ENCODE results near the gene BTG2. TPM values are rescaled to one million over a fixed set of nuclear protein-coding genes. Genes with fewer than 3 reads are reported as not detected.
A peak's percentile ranks its signal among the peaks of the same experiment; 100 is the strongest.

BTG2 gene
- total and polyA plus RNA-seq, 2 experiments from 2014 or later, result 197 to 274 TPM

DNA sequence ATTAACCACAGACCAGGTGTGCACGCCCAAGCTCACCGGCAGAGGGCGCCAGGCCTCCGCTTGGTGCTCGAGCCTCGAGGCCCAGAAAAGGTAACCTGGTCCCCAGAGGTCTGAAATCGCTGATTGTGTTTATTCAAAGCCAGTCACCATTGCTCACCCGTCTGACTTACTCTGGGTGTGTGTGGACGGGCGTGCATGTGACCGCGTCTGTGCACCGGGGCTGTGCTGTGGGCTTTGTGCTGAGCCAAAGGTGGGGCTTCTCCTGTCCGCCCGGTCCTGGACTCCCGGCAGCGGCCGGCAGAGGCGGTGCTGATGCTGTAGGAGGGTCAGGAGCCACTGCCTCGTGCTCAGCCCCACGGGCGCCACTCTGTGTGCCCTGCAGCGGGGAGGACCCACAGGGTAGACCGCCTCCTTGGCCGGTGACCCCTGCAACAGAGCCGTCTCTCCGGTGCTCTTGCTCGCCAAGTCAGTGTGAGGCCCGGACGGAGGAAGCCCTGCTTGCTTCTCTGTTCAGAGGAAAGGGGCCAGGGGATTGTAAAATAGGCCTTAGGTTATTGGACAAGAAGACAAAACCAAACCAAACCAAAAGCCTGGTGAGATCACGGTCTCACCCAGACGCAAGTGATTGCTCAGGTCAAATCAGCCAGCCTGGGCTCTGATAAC is 32.0 kb upstream of the BTG2 start:
- no peaks in the 10 kb centered on the region for H3K9me3 ChIP-seq (ENCODE audit: low read depth)
- TF ChIP-seq, protein P1, sequence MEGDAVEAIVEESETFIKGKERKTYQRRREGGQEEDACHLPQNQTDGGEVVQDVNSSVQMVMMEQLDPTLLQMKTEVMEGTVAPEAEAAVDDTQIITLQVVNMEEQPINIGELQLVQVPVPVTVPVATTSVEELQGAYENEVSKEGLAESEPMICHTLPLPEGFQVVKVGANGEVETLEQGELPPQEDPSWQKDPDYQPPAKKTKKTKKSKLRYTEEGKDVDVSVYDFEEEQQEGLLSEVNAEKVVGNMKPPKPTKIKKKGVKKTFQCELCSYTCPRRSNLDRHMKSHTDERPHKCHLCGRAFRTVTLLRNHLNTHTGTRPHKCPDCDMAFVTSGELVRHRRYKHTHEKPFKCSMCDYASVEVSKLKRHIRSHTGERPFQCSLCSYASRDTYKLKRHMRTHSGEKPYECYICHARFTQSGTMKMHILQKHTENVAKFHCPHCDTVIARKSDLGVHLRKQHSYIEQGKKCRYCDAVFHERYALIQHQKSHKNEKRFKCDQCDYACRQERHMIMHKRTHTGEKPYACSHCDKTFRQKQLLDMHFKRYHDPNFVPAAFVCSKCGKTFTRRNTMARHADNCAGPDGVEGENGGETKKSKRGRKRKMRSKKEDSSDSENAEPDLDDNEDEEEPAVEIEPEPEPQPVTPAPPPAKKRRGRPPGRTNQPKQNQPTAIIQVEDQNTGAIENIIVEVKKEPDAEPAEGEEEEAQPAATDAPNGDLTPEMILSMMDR (IDR thresholded peaks at IDR 0.05; ENCODE audit: poor library complexity), result peak; percentile 100
- TF ChIP-seq EZH2phosphoT487 (IDR thresholded peaks at IDR 0.05; ENCODE audit: low read depth, severe bottlenecking, unreplicated experiment) (no peak), EZH2 (IDR thresholded peaks at IDR 0.05; ENCODE audit: borderline replicate concordance) (no peak)
- H3K4me2 ChIP-seq, result peak overlapping the region; percentile 61
- no peaks in the 10 kb centered on the region for H3K79me2 ChIP-seq
- H3K27ac ChIP-seq, result peak overlapping the region; percentile 84
- H3K4me1 ChIP-seq (ENCODE audit: insufficient read depth), result peaks cover 17% of the 10 kb centered on the region
- DNase-seq (ENCODE audit: low spot score), result peak; percentile 94
- H3K4me3 ChIP-seq, result no peak overlapping the region
- 15% methylated on average over 32 of the region's 32 CpGs for WGBS (ENCODE audit: low lambda C conversion rate, missing lambda C conversion rate)
- H3K36me3 ChIP-seq (replicated peaks; ENCODE audit: insufficient read depth, low read depth), result no peaks in the 10 kb centered on the region
- no peaks in the 10 kb centered on the region for H3K27me3 ChIP-seq
- no peaks in the 10 kb centered on the region for H4K20me1 ChIP-seq (ENCODE audit: insufficient read depth, poor library complexity, severe bottlenecking)
- H2AFZ ChIP-seq, result peak overlapping the region; percentile 4
- no peaks in the 10 kb centered on the region for H3K9me2 ChIP-seq (replicated peaks; ENCODE audit: insufficient read depth)

DNA sequence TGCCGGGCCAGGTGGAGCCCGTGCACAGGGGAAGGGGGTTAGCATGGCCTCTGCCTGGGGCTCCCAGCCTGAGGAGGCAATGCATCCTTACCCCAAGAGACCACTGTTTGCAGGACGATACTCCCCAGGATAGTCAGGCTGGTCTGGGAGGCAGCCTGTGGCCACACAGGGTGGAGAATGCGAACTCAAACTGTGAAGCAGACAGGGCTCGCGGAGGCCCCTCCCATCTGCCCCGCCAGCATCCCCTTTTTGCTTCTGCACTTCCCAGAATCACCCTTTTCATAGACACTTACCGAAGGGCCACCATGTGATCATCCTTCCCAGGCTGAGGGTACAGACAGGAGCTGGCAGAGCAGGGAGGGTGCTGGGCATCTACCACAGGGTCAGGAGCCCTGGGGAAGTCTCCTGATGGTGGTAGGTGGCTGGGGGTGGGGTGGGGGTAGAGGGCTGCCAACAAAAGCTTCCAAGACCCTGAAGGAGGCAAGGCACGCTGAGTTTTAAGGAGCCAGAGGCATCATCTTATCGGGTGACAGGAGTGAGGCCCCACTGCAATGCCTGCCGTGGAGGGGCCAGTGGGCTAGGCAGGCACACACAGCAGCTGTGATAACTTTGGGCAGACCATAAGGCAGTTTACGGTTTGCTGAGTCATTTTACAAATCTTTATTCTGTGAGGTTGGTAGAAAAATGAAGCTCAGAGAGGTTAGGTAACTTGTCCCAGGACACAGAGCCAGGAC is 31.3 kb upstream of the BTG2 start:
- Histone ChIP-seq H3K4me2 (peak overlapping the region; percentile 61), H3K27me3 (no peaks in the 10 kb centered on the region), H3K4me1 (ENCODE audit: insufficient read depth) (peaks cover 24% of the 10 kb centered on the region), H3K79me2 (no peaks in the 10 kb centered on the region), H3K9me2 (replicated peaks; ENCODE audit: insufficient read depth) (no peaks in the 10 kb centered on the region), H4K20me1 (ENCODE audit: insufficient read depth, poor library complexity, severe bottlenecking) (no peaks in the 10 kb centered on the region), H3K36me3 (replicated peaks; ENCODE audit: insufficient read depth, low read depth) (no peaks in the 10 kb centered on the region), H3K9me3 (ENCODE audit: low read depth) (no peaks in the 10 kb centered on the region), H3K4me3 (no peak overlapping the region), H3K27ac (peak overlapping the region; percentile 84), H2AFZ (no peak overlapping the region)
- 79% methylated on average over 12 of the region's 12 CpGs for WGBS (ENCODE audit: low lambda C conversion rate, missing lambda C conversion rate)
- peak; percentile 19 for DNase-seq (ENCODE audit: low spot score)
- no peak for TF ChIP-seq EZH2 (IDR thresholded peaks at IDR 0.05; ENCODE audit: borderline replicate concordance)
- no peak for TF ChIP-seq EZH2phosphoT487 (IDR thresholded peaks at IDR 0.05; ENCODE audit: low read depth, severe bottlenecking, unreplicated experiment)
- TF ChIP-seq, protein P1 (IDR thresholded peaks at IDR 0.05; ENCODE audit: poor library complexity), result no peak

DNA sequence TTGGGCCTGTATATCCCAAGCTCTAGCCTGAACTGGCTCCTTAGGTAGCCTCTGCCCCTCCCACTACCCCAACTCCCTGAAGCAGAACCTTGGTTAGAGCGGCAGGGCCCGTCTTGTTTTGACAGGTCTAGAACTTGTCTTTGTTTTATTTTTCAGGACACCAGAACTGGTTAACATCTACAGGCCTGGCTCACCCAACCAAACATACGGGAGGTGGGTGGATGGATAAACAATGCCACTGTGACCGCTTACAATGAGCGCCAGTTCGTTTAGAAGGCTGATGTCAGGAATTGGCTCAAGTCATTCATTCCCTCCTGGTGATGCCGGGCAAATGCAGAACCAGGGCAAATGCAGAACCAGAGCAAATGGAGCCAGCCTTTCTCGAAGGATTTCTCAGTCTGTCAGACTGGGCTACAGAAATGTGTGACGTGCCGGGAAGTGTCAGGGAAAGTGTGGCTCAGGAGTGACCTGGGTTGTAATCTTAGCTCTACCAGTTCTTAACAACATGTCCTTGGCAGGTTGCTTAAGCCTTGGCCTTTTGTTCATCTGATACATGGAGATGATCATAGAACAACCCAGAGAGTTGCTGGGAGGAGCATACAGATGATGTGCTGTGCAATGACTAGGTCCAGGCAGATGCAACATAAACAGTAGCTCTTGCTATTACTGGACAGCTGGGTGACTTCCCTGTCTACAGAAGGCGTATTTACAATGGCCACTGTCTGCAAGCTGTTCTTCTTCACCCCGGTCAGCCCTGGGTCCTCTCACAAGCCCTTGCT is 30.5 kb upstream of the BTG2 start:
- Histone ChIP-seq H3K27me3 (no peaks in the 10 kb centered on the region), H3K9me2 (replicated peaks; ENCODE audit: insufficient read depth) (no peaks in the 10 kb centered on the region), H3K9me3 (ENCODE audit: low read depth) (no peaks in the 10 kb centered on the region), H3K4me1 (ENCODE audit: insufficient read depth) (peaks cover 29% of the 10 kb centered on the region), H3K79me2 (no peaks in the 10 kb centered on the region), H3K27ac (peak overlapping the region; percentile 18), H3K4me2 (no peak overlapping the region), H2AFZ (no peak overlapping the region), H3K4me3 (no peak overlapping the region), H4K20me1 (ENCODE audit: insufficient read depth, poor library complexity, severe bottlenecking) (no peaks in the 10 kb centered on the region), H3K36me3 (replicated peaks; ENCODE audit: insufficient read depth, low read depth) (no peaks in the 10 kb centered on the region)
- 82% methylated on average over 12 of the region's 12 CpGs for WGBS (ENCODE audit: low lambda C conversion rate, missing lambda C conversion rate)
- DNase-seq (ENCODE audit: low spot score), result peak; percentile 30
- TF ChIP-seq EZH2 (IDR thresholded peaks at IDR 0.05; ENCODE audit: borderline replicate concordance), result no peak
- TF ChIP-seq EZH2phosphoT487 (IDR thresholded peaks at IDR 0.05; ENCODE audit: low read depth, severe bottlenecking, unreplicated experiment), result no peak
- TF ChIP-seq, protein P1 (IDR thresholded peaks at IDR 0.05; ENCODE audit: poor library complexity), result no peak
